ENCODE data around the gene TFDP1.

- no peak for TF ChIP-seq POLR2A (IDR thresholded peaks at IDR 0.05)
- TF ChIP-seq, protein P1, sequence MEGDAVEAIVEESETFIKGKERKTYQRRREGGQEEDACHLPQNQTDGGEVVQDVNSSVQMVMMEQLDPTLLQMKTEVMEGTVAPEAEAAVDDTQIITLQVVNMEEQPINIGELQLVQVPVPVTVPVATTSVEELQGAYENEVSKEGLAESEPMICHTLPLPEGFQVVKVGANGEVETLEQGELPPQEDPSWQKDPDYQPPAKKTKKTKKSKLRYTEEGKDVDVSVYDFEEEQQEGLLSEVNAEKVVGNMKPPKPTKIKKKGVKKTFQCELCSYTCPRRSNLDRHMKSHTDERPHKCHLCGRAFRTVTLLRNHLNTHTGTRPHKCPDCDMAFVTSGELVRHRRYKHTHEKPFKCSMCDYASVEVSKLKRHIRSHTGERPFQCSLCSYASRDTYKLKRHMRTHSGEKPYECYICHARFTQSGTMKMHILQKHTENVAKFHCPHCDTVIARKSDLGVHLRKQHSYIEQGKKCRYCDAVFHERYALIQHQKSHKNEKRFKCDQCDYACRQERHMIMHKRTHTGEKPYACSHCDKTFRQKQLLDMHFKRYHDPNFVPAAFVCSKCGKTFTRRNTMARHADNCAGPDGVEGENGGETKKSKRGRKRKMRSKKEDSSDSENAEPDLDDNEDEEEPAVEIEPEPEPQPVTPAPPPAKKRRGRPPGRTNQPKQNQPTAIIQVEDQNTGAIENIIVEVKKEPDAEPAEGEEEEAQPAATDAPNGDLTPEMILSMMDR (IDR thresholded peaks at IDR 0.05), result no peak
Measured at GRCh38 chr13:113609616-113610015, 25.1 kb downstream of the TFDP1 start.
